ENCODE data around the gene SPANXC.

- no peak for TF ChIP-seq CTCF (IDR thresholded peaks at IDR 0.05; ENCODE audit: insufficient read depth, low read length, poor library complexity, severe bottlenecking)
- no peak for TF ChIP-seq EZH2phosphoT487 (conservative IDR thresholded peaks at IDR 0.05; ENCODE audit: low read length)
Observed at GRCh38 chrX:141220342-141221008, 21.8 kb downstream of the SPANXC start.
